Neural progenitor cell (in vitro differentiated cells): ENCODE data around the gene ADGRG2.

Experiments
- EZH2 ChIP-seq: fragments of 200-600 bp; sonication (generic); IDR thresholded peaks from 2 replicates; pipeline ENCODE4 v1.6.1; 2017; ENCODE audit warnings: antibody characterized with exemption, mild to moderate bottlenecking, moderate library complexity
- TF ChIP-seq, protein P1 (sequence below): fragments of 200-600 bp; sonication (generic); IDR thresholded peaks from 2 replicates; pipeline ENCODE4 v1.5.1; 2017; ENCODE audit warnings: antibody characterized with exemption, mild to moderate bottlenecking

DNA sequence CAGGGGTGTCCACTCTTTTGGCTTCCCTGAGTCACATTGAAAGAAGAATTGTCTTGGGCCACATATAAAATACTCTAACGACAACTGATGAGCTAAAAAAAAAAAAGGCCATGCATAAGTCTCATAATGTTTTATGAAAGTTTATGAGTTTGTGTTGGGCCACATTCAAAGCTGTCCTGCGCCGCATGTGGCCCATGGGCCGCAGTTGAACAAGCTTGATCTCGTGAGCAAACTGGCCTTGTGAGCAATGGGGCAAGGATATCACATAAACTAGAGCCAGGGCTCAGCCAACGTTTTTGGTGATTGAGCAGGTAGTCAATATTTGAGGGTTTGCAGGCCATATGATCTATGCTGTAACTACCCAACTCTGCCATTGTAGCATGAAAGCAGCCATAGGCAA lies 93.7 kb downstream of the ADGRG2 start:
- TF ChIP-seq, protein P1, sequence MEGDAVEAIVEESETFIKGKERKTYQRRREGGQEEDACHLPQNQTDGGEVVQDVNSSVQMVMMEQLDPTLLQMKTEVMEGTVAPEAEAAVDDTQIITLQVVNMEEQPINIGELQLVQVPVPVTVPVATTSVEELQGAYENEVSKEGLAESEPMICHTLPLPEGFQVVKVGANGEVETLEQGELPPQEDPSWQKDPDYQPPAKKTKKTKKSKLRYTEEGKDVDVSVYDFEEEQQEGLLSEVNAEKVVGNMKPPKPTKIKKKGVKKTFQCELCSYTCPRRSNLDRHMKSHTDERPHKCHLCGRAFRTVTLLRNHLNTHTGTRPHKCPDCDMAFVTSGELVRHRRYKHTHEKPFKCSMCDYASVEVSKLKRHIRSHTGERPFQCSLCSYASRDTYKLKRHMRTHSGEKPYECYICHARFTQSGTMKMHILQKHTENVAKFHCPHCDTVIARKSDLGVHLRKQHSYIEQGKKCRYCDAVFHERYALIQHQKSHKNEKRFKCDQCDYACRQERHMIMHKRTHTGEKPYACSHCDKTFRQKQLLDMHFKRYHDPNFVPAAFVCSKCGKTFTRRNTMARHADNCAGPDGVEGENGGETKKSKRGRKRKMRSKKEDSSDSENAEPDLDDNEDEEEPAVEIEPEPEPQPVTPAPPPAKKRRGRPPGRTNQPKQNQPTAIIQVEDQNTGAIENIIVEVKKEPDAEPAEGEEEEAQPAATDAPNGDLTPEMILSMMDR: no peak
- TF ChIP-seq EZH2: no peak
